ENCODE measurements around the gene INPP1. TPM values are rescaled to one million over a fixed set of nuclear protein-coding genes. Genes with fewer than 3 reads are reported as not detected.

Gene INPP1
- total RNA-seq, 1 experiment from 2014 or later = 4.3 TPM

- Histone ChIP-seq H3K9ac (ENCODE audit: extremely low read depth, insufficient read length, low read length) (no peak overlapping the region), H3K79me1 (ENCODE audit: insufficient read depth, low read depth, low read length, poor library complexity, severe bottlenecking) (no peaks in the 10 kb centered on the region), H3K4me2 (ENCODE audit: insufficient read depth, insufficient read length, low read length) (no peak overlapping the region), H4K91ac (ENCODE audit: insufficient read length, low read depth, low read length) (no peak overlapping the region), H3K27me3 (ENCODE audit: insufficient read depth, low read length) (no peaks in the 10 kb centered on the region; the same call in 1 of the 2 replicates), H2BK120ac (ENCODE audit: low read depth, low read length, poor library complexity, severe bottlenecking) (no peak overlapping the region), H3K14ac (ENCODE audit: insufficient read depth, low read length) (no peak overlapping the region), H2AK5ac (ENCODE audit: insufficient read length, low read length) (no peak overlapping the region), H3K9me3 (ENCODE audit: control insufficient read depth, low read depth, low read length) (no peaks in the 10 kb centered on the region), H3K56ac (ENCODE audit: insufficient read length, low read depth, low read length) (no peak overlapping the region), H3T11ph (ENCODE audit: low read length) (no peak overlapping the region), H3K4ac (ENCODE audit: low read depth, low read length) (no peak overlapping the region), H4K5ac (ENCODE audit: insufficient read length, low read depth, low read length) (no peak overlapping the region), H2BK12ac (ENCODE audit: insufficient read length, low read depth, low read length) (no peak overlapping the region), H2AFZ (ENCODE audit: low read length) (no peak overlapping the region), H2BK15ac (ENCODE audit: low read depth, low read length) (no peak overlapping the region), H3K23me2 (ENCODE audit: insufficient read length, low read depth, low read length, poor library complexity, severe bottlenecking) (peaks cover 8% of the 10 kb centered on the region), H3K18ac (ENCODE audit: insufficient read length, low read depth, low read length) (no peak overlapping the region), H4K20me1 (ENCODE audit: control insufficient read depth, insufficient read depth, insufficient read length) (no peaks in the 10 kb centered on the region), H3K4me1 (ENCODE audit: insufficient read depth, low read length) (peaks cover 6% of the 10 kb centered on the region; the same call in 1 of the 2 replicates), H3K27ac (ENCODE audit: insufficient read length, low read depth, low read length) (no peak overlapping the region), H2BK20ac (ENCODE audit: low read depth, low read length, poor library complexity, severe bottlenecking) (no peak overlapping the region), H4K8ac (replicated peaks; ENCODE audit: insufficient read length, low read depth, low read length) (no peak overlapping the region), H2BK5ac (ENCODE audit: insufficient read length, low read length) (no peak overlapping the region), H3K79me2 (ENCODE audit: insufficient read depth, low read length) (no peaks in the 10 kb centered on the region), H3K23ac (ENCODE audit: insufficient read length, low read depth, low read length) (no peak overlapping the region)
- Mint-ChIP-seq H3K27ac (no peak overlapping the region), H3K4me1 (peaks cover 25 to 26% of the 10 kb centered on the region in 2 experiments), H3K36me3 (ENCODE audit: insufficient read depth in 1 of 3, low read depth in 3 of 3) (no peaks in the 10 kb centered on the region), H3K9me3 (no peaks in the 10 kb centered on the region), H3K4me3 (no peak overlapping the region), H3K27me3 (ENCODE audit: low read depth) (peaks cover 20% of the 10 kb centered on the region)
- DNase-seq = no peak
- no CpG with 5 or more reads among the region's 3 CpGs for WGBS (ENCODE audit: extremely low coverage, insufficient read length, low lambda C conversion rate)
- TF ChIP-seq CTCF (conservative IDR thresholded peaks at IDR 0.05) = no peak
Measured at GRCh38 chr2:190410166-190410565, 66.8 kb downstream of the INPP1 start.

Data from H9 (cell line).